Measurements from ENCODE around the gene C3orf22. TPM values are rescaled to one million over a fixed set of nuclear protein-coding genes. Genes with fewer than 3 reads are reported as not detected.
"Not testable (repeated sequence)": the region's sequence is repeated elsewhere in the genome, so short reads cannot be mapped to it uniquely, and the experiment has no call there.

C3orf22 gene, protein sequence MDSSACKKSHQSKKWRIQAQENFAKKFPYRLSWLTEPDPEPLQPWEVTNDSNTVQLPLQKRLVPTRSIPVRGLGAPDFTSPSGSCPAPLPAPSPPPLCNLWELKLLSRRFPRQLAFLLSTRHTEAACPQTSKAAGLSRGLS
- not detected in 2 replicates for total RNA-seq (2014; rRNA removed; shearing (Covaris generic))
- polyA plus RNA-seq (2015; cell fraction: cytosol; rRNA removed), result not detected in 2 replicates
- polyA plus RNA-seq (2015; cell fraction: nucleus; rRNA removed), result not detected in 2 replicates

GRCh38 chr3:126558336-126559071 lies at the start of gene C3orf22:
Gene C3orf22 (minus strand): TSS chr3:126558932. CDS start chr3:126553390, 5,542 bp downstream.
- in situ Hi-C loops (cut with HindIII; ENCODE audit: low pct_unique_long_range_greater_than_20kb, low sequenced_read_pairs), result no loop called here
- DNase-seq (ENCODE audit: low read depth, low spot score), result no peak

- in situ Hi-C loops (cut with HindIII; ENCODE audit: low pct_unique_long_range_greater_than_20kb, low sequenced_read_pairs), result no loop called here
- DNase-seq (ENCODE audit: low read depth, low spot score), result no peak
Measured at GRCh38 chr3:126607214-126607908, 48.6 kb upstream of the C3orf22 start.

DNA sequence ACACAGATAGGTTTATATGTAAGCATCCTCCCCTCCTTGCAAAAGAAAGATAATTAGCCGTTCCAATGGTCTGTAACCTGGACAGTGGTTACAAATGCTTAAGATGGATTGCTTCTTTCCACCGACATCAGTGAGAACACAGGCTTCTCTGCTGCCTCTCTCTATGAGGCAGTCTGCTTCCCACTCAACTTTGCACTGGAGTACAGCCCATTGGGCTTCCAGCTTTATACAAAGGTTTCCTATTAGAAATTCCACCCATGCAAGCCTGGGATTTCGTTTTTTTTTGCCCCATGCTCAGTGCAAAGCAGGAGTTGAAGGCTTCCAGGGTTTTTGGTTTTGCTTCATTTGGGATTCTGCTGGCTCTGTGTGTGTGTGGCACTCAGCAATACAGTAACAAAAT lies 47.3 kb upstream of the C3orf22 start:
- DNase-seq (ENCODE audit: low read depth, low spot score), result no peak
- in situ Hi-C loops (cut with HindIII; ENCODE audit: low pct_unique_long_range_greater_than_20kb, low sequenced_read_pairs), result no loop called here

DNA sequence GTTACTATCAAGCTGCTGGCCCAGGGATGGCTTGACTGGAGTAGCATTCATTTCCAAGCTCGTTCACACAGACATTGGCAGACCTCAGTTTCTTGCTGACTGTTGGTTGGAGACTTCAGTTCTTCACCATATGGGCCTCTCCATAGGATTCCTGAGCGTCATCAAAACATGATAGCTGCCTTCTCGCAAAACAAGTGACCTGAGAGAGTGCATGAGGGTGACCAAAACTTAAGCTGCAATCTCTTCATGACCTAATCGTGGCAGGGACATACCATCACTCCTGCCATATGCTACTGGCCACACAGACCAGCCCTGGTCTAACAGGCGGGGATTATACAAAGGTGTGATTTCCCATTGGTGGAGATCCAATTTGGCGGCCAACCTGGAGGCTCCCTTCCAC lies 46.0 kb upstream of the C3orf22 start:
- no peak for DNase-seq (ENCODE audit: low read depth, low spot score)
- in situ Hi-C loops (cut with HindIII; ENCODE audit: low pct_unique_long_range_greater_than_20kb, low sequenced_read_pairs), result no loop called here

DNA sequence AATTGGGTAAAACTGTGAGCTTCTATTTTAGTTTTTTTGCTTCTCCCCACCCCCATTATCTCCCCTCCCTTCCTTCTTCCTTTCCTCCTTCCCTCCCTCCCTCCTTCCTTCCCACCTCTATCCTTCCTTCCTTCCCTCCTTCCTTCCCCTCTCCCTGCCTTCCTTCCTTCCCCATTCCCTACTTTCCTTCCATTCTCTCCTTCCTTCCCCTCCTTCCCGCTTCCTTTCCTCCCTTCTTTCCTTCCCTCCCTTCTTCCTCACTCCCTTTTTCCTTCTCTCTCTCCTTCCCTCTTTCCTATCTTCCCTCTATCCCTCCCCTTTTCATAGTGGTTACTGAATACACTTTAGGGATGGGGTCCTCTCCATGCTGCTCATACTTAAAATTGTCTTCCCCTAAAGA lies 40.4 kb upstream of the C3orf22 start:
- DNase-seq (ENCODE audit: low read depth, low spot score), result no peak
- in situ Hi-C loops (cut with HindIII; ENCODE audit: low pct_unique_long_range_greater_than_20kb, low sequenced_read_pairs), result no loop called here

- in situ Hi-C loops (cut with HindIII; ENCODE audit: low pct_unique_long_range_greater_than_20kb, low sequenced_read_pairs); DNase-seq (ENCODE audit: low read depth, low spot score): not testable (repeated sequence)
Measured at GRCh38 chr3:126595479-126595878, 36.7 kb upstream of the C3orf22 start.

DNA sequence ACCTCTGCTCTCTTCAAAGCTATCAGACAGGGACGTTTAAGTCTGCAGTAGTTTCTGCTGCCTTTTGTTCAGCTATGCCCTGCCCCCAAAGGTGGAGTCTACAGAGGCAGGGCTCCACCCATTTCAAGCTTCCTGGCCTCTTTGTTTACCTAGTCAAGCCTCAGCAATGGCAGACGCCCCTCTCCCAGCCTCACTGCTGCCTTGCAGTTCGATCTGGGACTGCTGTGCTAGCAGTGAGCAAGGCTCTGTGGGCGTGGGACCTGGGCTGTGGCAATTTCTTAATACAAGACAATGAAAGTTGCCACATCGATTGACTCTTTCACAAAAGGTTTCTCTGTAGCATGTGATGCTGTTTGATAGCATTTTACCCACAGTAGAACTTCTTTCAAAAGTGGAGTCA lies 32.8 kb upstream of the C3orf22 start:
- DNase-seq (ENCODE audit: low read depth, low spot score); in situ Hi-C loops (cut with HindIII; ENCODE audit: low pct_unique_long_range_greater_than_20kb, low sequenced_read_pairs): not testable (repeated sequence)

DNA sequence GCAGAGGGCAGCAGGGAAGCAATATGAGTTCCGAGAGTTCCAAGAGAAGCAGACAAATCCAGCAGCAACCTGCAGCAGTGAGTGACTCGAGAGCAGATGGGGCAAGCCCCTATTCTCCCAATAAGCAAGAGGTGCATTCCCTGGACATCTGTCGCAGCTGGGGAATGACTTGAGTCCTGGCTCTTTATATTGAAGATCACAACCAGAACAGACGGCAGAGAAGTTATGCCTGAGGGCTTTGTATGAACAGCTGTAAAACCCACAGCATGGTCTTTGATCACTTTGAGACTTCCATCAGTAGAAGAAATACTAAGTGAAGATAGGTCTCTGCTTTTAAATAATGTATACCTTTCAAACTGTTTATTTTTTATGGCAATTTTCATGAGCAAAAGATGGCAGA lies 23.6 kb upstream of the C3orf22 start:
- no peak for DNase-seq (ENCODE audit: low read depth, low spot score)
- in situ Hi-C loops (cut with HindIII; ENCODE audit: low pct_unique_long_range_greater_than_20kb, low sequenced_read_pairs), result no loop called here

GRCh38 chr3:126581569-126581968 lies 22.8 kb upstream of the C3orf22 start:
- in situ Hi-C loops (cut with HindIII; ENCODE audit: low pct_unique_long_range_greater_than_20kb, low sequenced_read_pairs), result no loop called here
- no peak for DNase-seq (ENCODE audit: low read depth, low spot score)

DNA sequence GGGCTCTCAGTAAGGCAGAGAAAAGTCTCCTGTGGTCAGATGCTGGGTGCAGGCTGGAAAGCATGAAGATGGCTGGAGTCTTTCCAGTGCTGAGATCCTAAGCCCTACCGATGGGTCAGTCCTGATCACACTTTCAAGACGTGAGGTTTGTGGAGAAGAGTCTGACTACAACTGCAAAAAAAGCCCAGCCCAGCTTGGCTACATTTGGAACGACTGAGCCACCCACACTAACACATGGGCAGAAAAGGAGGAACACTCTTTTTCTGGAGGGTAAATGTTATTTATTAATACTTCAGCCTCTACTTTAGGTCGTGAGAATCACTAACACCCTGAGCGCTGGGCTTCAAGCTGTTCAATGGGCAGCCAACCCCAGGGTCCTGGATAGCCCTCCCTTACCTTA lies 22.0 kb upstream of the C3orf22 start:
- DNase-seq (ENCODE audit: low read depth, low spot score), result no peak
- in situ Hi-C loops (cut with HindIII; ENCODE audit: low pct_unique_long_range_greater_than_20kb, low sequenced_read_pairs), result no loop called here

- DNase-seq (ENCODE audit: low read depth, low spot score), result no peak
- in situ Hi-C loops (cut with HindIII; ENCODE audit: low pct_unique_long_range_greater_than_20kb, low sequenced_read_pairs), result no loop called here
Measured at GRCh38 chr3:126578702-126579101, 20.0 kb upstream of the C3orf22 start.

DNA sequence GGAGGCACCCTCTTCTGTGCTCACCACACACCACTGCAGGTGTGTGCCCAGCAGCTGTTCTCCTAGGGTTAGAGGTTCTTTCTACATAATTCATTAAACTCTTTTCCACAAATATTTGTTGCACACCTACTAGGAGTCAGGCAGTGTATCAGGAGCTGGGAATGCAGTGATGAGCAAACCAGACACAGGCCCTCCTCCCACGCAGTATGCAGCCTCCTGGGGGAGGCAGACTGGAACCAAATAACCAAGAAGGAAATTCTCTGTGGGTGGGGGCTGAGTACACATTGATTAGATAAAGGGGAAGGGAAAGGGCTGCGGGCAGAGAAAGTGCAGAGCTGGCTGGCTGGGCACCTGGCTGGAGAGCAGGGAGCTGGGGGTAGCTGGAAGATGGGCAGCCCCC lies 18.5 kb upstream of the C3orf22 start:
- in situ Hi-C loops (cut with HindIII; ENCODE audit: low pct_unique_long_range_greater_than_20kb, low sequenced_read_pairs), result no loop called here
- DNase-seq (ENCODE audit: low read depth, low spot score), result no peak

DNA sequence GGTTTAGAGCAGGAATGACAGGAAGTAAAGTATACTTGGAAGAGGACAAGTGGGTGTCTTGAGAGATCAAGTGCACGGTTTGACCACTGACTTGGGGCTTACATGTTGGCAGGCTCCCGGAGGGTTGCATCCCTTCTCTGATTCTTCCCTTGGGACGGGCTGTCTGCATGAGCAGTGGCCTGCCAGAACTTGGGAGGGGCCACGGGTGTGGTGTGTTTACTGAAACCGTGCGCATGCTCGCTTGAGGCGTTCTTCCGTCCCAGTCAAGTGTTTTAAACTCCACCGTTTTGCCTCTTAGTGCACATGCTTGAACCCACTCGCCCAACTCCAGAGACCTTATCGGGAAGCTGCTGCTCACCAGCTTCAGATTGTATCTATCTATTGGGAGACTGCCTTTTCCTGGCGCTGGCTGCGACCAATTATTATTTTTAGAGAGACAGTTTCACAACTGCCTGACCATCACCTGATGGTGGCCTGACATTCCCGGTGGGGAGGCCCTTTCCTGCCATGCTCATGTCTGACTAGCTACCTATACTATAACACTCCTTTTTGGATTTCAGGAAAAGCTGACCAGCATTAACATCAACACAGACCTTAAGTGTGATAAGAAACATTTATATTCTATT lies 14.9 kb upstream of the C3orf22 start:
- in situ Hi-C loops (cut with HindIII; ENCODE audit: low pct_unique_long_range_greater_than_20kb, low sequenced_read_pairs), result no loop called here
- DNase-seq (ENCODE audit: low read depth, low spot score), result peak; percentile 74

GRCh38 chr3:126571078-126571477 lies 12.3 kb upstream of the C3orf22 start:
- in situ Hi-C loops (cut with HindIII; ENCODE audit: low pct_unique_long_range_greater_than_20kb, low sequenced_read_pairs), result no loop called here
- no peak for DNase-seq (ENCODE audit: low read depth, low spot score)

DNA sequence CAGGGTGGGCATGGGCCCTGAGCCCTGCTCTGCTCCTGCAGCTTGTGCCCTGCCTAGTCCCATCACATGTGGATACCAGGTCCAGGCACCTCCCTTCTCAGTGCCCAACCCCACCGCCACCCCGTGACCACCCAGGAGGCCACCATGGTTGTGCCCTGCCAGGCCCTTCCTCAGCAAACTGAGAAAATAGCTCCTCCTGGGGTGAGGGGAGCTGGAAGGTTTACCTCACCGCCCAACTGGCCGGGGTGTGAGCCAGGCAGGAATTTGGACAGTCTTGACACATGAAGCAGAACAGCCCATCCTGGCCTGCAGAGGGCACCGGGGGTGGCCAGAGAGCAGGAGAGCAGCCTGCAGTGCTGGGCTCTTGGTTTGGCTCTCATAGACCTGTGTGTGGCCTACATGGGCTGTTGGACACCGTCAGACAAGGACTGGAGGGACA lies 11.4 kb upstream of the C3orf22 start:
- in situ Hi-C loops (cut with HindIII; ENCODE audit: low pct_unique_long_range_greater_than_20kb, low sequenced_read_pairs), result no loop called here
- no peak for DNase-seq (ENCODE audit: low read depth, low spot score)

DNA sequence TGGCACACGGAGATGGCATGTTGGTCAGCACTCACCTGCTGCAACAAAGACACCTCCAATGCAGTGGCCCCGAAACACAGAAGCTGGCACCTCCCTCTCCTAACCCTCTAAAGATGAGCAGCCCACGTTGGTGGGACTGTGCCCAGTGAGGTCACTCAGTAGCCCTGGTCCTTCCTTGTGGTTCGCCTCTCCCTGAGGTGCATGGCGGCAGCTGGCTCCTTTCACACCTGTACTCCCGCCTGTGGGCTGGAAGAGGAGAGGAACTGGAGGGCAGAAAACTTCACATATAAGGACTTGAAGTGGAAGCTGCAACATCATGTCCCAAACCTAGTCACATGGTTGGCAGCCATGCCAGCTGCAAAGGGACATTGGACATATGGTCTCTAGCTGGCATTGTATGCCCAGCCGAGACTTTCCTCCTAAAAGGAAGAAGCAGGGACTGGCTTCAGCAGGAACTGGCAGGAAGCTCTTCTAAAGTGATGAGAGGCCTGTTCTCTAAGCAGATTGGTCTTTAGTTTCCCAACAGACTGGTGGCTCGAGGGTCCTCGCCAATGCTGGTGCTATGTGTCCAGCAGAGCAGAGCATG lies 10.8 kb upstream of the C3orf22 start:
- no peak for DNase-seq (ENCODE audit: low read depth, low spot score)
- in situ Hi-C loops (cut with HindIII; ENCODE audit: low pct_unique_long_range_greater_than_20kb, low sequenced_read_pairs), result no loop called here

GRCh38 chr3:126568776-126569342 lies 10.1 kb upstream of the C3orf22 start:
- DNase-seq (ENCODE audit: low read depth, low spot score), result no peak
- in situ Hi-C loops (cut with HindIII; ENCODE audit: low pct_unique_long_range_greater_than_20kb, low sequenced_read_pairs), result no loop called here
